EL (cell line): Measurements from ENCODE around the gene DNAJC4.
A peak's percentile ranks its signal among the peaks of the same experiment; 100 is the strongest.

Experiments
- DNase-seq: peaks from one replicate; pipeline ENCODE4 v3.0.0-alpha.2; 2016

Gene DNAJC4

GRCh38 chr11:64208796-64209562 lies 21.4 kb upstream of the DNAJC4 start:
- no peak for DNase-seq

DNA sequence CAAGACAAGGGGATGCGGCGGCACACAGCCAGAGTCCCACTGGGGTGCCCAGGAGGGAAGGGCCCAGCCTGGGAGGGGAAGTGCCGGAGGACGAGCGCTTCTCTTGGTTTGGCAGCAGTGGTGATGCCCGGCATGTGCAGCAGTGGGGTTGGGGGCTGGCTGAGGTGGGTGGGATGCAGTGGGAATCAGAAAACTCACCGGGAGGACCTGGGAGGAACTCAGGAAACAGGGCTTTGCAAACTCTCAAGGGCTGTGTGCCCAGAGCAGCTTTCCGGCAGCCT lies 20.8 kb upstream of the DNAJC4 start:
- no peak for DNase-seq

GRCh38 chr11:64210301-64211020 lies 19.9 kb upstream of the DNAJC4 start:
- DNase-seq: no peak

GRCh38 chr11:64211181-64211872 lies 19.0 kb upstream of the DNAJC4 start:
- no peak for DNase-seq

DNA sequence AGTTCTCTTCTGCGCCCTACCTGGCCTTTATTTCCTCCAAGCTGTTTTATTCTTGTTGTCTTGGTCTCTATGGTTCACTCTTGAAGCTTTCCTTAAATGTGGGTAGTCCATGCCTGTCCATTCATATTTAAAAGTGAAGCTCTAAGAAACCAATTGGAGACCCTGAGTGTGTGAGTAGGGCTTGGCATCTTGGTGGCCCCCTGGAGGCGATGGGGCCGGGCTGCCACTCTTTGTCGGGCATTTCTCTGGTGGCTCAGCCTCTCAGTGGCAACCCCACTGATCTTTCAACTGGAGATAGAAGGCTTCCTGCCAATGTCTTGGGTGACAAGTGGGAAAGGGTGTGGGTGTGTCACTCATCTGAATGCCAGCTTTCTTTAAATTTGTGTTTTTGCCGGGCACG lies 13.5 kb upstream of the DNAJC4 start:
- no peak for DNase-seq

GRCh38 chr11:64218628-64219353 lies 11.6 kb upstream of the DNAJC4 start:
- DNase-seq: no peak

DNA sequence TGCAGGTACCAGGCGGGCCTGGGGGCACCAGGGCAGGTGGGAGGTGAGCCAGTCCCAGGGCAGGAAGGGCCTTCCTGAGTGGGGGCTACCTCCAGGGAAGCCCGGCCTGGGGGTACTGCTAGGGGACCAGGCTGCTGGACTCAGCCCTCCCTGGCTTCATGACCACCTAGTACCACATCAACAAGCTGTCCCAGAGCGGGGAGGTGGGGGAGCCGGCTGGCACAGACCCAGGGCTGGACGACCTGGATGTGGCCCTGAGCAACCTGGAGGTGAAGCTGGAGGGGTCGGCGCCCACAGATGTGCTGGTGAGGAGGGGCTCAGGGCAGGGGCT lies 11.0 kb upstream of the DNAJC4 start:
- no peak for DNase-seq

DNA sequence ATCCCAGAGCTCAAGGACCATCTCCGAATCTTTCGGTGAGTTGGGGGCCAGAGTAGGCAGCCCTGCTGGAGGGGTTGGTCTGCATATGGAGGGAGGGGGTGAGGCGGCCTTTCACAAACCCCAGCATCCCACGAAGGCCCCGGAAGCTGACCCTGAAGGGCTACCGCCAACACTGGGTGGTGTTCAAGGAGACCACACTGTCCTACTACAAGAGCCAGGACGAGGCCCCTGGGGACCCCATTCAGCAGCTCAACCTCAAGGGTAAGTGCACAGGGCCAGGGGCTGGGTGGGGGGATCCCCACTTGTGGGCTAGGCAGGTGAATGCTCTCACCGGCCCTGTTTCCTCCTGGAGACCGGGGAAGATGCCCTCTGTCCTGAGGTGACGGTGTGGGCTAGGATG lies 10.6 kb upstream of the DNAJC4 start:
- DNase-seq: no peak

GRCh38 chr11:64220271-64220670 lies 10.1 kb upstream of the DNAJC4 start:
- DNase-seq: no peak

GRCh38 chr11:64220798-64221197 lies 9.6 kb upstream of the DNAJC4 start:
- no peak for DNase-seq

DNA sequence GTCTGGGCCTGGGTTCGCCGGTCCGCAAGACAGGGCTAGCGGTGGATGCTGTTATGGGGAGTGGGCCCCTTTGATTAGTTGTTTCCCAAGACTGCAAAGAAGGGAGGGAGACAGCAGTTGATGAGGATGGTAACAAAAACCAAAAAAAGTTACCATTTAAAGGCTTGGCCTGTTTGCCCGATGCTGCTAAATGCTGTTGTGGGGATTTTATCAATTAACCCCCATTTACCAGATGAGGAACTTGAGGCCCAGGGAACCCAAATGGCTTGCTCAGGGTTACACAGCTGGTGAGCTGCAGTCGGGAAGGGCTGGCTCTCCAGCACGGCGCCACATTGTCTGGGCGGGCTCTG lies 7.7 kb upstream of the DNAJC4 start:
- no peak for DNase-seq

DNA sequence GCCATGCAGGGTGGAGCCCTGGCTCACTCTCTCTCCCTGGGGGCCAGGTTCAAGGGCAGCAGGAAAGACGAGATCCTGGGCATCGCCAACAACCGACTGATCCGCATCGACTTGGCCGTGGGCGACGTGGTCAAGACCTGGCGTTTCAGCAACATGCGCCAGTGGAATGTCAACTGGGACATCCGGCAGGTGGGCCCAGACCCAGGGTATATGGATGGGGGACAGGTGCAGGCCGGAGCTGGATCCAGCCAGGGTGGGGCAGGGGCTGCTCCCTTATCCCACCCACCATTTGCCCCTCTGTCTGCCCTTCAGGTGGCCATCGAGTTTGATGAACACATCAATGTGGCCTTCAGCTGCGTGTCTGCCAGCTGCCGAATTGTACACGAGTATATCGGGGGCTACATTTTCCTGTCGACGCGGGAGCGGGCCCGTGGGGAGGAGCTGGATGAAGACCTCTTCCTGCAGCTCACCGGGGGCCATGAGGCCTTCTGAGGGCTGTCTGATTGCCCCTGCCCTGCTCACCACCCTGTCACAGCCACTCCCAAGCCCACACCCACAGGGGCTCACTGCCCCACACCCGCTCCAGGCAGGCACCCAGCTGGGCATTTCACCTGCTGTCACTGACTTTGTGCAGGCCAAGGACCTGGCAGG lies 7.2 kb upstream of the DNAJC4 start:
- DNase-seq: no peak

GRCh38 chr11:64224151-64224890 lies 6.0 kb upstream of the DNAJC4 start:
- DNase-seq: peak; percentile 34

DNA sequence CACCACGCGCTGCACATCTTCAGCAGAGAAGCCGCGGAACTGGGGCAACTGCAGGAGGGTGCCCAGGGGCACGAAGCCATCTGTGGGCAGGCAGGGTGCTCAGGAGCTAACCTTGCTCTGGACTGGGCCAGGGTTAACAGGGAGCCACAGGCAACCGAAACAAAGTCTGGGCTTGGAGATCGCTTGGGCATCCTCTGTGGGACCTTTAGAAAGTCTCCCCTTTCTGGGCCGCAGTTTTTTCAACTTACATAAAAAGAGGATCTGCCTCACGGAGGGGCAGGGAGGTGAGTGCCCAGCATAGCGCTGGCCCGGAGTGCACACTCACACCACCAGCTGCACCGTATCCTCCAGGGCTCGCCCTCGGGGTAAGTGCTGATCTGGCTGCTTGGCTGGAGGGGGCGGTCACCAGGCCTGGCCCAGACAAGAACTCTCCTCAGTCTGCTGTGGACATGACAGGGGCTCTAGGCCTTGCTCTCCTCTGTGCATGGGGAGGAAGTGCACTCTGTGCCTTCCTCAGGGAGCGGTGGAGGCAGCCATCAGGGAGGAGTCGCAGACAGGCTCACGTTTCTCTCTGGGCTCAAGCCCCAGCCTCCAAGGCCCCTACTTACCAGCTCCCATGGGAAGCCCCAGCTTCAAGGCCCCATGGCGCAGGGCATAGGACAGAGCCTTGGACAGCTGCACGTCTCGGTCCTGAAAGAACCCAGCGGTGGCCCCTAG lies 5.3 kb upstream of the DNAJC4 start:
- peak; percentile 31 for DNase-seq

DNA sequence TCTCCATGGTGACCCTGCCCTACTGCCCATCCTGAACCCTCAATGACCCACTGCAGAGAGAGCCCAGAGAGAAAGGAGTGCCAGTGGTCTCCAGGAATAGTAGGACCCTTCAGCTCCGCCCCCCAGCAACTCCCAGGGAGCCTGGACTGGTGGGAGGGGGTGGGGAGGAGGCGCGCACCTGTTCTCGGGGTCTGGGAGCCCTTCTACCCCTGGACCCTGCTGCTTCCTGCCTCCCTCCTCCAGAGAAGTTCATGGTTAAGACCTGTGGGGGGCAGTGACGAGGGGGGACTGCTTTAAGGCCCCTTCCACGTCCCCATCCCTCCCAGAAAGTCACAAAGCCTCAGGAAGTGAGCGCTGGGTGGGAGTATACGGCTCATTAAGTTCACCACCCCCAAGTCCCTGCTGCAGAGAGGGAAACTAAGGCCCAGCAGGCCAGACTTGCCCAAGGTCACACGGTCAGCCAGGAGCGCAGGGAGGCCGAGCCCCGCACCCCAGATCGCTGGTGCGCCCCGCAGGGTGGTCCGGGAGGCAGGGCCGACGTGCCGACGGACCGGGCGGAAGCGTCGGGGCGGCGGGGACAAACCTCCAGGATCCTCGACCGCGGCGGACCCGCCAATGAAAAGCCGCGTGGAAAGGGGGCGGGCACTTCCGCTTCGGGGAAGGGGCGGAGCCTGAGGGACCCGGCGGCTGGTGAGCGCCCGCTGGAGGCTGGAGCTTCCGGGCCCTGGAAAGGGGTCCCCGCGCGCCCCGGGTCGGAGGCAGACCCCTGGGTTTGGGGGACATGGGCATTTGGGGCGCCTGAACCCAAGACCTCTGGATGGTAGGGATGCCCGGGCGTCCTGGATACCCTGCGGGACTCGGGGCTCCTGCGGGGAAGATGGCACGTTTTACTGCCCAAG lies 4.5 kb upstream of the DNAJC4 start, which contains the start of the genes NUDT22 and TRPT1:
NUDT22 (plus strand) TSS at position 667 of the 899 bp plus-strand sequence. CDS start 379 bp downstream, outside the sequence.
TRPT1 (minus strand) TSS at position 579 of the 899 bp plus-strand sequence; CDS start at position 253, 326 bp downstream.
- peak; percentile 84 for DNase-seq

DNA sequence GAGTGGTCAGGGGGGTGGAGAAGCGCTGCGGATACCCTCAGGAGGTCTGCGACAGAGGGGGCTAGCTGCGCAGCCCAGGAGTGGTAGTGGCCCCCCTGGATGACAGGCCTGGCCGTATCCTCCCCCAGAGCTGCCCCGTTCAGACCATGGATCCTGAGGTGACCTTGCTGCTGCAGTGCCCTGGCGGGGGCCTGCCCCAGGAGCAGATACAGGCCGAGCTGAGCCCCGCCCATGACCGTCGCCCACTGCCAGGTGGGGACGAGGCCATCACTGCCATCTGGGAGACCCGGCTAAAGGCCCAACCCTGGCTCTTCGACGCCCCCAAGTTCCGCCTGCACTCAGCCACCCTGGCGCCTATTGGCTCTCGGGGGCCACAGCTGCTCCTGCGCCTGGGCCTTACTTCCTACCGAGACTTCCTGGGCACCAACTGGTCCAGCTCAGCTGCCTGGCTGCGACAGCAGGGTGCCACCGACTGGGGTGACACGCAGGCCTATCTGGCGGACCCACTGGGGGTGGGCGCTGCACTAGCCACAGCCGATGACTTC lies 3.8 kb upstream of the DNAJC4 start:
- DNase-seq: peak; percentile 37

DNA sequence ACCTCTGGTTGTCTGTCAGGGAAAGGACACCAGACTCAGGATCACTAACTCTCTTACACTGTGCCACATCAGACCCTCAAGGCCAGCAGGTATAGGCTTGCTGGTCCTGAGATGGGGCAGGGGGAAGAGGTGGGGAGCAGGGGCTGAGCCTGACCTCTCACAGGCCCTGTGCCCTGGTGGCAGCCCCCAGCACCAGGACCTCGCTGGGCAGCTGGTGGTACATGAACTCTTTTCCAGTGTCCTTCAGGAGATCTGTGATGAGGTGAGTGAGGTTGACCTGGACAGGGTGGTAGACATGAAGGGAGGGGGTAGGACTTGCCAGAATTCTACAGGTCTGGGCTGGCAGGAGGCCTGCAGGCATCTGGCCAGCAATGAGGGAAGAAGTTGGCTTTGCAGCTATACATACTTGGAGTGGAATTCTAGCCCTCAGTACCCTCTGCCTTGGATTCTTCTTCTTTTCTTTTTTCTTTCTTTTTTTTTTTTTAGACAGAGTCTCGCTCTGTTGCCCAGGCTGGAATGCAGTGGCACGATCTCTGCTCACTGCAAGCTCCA lies 2.9 kb upstream of the DNAJC4 start:
- DNase-seq: no peak

DNA sequence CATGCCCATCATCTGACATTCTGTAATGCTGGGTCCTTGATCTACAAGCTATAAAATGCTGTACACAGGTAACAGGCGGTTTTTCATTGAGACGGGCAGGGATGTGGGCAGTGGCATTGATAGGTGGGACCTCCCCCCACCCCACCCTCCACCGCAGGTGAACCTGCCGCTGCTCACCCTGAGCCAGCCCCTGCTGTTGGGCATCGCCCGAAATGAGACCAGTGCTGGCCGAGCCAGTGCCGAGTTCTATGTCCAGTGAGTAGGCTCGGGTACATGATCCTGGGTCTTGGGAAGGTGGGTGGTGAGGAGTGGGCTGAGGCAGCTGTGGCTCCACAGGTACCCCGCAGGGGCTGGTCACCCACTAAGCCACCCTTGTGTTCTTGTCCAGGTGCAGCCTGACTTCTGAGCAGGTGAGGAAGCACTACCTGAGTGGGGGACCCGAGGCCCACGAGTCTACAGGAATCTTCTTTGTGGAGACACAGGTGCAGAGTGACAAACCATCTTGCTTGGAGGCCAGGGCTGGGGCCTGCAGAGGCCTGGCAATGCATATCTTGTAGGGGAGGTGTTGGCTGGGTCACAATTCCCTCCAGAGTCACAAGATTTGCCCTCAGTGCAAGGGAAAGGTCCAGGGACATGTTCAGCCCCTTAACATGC lies 1.1 kb upstream of the DNAJC4 start:
- DNase-seq: no peak

GRCh38 chr11:64229744-64230170 lies 591 bp upstream of the DNAJC4 start:
- DNase-seq: no peak
